ENCODE results near the gene ZSCAN12. TPM values are rescaled to one million over a fixed set of nuclear protein-coding genes. Genes with fewer than 3 reads are reported as not detected.

ZSCAN12 gene
- total and polyA plus RNA-seq, 2 of the 13 experiments (the other 11 are each of a cell fraction or from before 2014, with no cell fraction given), result 2.8 to 8.9 TPM

DNA sequence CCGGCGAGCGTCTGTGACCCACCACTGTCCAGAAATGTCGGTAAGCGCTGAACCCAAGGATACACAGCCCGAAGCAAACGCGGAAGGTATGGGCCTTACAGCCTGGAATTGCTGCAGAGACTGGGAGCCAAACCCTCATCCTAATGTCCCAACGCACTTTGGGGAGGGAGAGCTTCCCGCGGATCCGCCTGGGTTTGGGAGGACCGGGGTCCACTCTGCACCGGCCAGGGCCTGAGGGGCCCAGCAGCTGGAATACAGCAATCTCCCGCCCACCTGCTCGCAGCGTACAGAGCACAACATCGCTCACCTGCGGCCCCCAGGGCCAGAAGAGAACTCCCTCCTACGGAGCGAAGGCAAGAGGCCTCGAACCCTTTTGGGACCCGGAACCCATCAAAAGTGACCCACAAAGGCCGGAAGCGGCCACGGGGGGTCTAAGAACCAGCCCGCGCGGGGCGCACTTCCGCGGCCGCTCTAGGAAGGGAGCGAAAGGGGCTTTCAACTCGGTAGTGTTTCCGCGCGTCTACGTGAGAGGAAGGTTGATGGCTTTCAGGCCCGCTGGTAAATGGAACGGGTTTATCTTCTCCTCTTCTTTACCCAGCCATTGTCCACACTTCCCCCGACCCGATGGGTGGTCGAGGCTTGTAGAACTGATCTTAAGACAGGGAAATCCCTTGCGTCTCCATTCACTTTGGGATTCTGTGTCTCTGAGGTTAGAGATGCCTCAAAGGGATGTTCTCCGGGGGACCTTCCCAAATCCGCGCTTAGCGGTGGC lies at the start of gene ZSCAN12 (continued):
- TF ChIP-seq, protein P1, sequence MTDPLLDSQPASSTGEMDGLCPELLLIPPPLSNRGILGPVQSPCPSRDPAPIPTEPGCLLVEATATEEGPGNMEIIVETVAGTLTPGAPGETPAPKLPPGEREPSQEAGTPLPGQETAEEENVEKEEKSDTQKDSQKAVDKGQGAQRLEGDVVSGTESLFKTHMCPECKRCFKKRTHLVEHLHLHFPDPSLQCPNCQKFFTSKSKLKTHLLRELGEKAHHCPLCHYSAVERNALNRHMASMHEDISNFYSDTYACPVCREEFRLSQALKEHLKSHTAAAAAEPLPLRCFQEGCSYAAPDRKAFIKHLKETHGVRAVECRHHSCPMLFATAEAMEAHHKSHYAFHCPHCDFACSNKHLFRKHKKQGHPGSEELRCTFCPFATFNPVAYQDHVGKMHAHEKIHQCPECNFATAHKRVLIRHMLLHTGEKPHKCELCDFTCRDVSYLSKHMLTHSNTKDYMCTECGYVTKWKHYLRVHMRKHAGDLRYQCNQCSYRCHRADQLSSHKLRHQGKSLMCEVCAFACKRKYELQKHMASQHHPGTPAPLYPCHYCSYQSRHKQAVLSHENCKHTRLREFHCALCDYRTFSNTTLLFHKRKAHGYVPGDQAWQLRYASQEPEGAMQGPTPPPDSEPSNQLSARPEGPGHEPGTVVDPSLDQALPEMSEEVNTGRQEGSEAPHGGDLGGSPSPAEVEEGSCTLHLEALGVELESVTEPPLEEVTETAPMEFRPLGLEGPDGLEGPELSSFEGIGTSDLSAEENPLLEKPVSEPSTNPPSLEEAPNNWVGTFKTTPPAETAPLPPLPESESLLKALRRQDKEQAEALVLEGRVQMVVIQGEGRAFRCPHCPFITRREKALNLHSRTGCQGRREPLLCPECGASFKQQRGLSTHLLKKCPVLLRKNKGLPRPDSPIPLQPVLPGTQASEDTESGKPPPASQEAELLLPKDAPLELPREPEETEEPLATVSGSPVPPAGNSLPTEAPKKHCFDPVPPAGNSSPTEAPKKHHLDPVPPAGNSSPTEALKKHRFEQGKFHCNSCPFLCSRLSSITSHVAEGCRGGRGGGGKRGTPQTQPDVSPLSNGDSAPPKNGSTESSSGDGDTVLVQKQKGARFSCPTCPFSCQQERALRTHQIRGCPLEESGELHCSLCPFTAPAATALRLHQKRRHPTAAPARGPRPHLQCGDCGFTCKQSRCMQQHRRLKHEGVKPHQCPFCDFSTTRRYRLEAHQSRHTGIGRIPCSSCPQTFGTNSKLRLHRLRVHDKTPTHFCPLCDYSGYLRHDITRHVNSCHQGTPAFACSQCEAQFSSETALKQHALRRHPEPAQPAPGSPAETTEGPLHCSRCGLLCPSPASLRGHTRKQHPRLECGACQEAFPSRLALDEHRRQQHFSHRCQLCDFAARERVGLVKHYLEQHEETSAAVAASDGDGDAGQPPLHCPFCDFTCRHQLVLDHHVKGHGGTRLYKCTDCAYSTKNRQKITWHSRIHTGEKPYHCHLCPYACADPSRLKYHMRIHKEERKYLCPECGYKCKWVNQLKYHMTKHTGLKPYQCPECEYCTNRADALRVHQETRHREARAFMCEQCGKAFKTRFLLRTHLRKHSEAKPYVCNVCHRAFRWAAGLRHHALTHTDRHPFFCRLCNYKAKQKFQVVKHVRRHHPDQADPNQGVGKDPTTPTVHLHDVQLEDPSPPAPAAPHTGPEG (CRISPR knock-in tag; IDR thresholded peaks at IDR 0.05), result peak; percentile 73; the same call in 1 of the 2 replicates
- TF ChIP-seq TGIF2 (CRISPR knock-in tag; IDR thresholded peaks at IDR 0.05) (peak; percentile 90; the same call in 1 of the 2 replicates), MED8 (CRISPR knock-in tag; IDR thresholded peaks at IDR 0.05; ENCODE audit: insufficient replicate concordance) (peak; percentile 88), ZNF10 (CRISPR knock-in tag; IDR thresholded peaks at IDR 0.05; ENCODE audit: borderline replicate concordance, low read depth) (no peak), MYC (CRISPR knock-in tag; IDR thresholded peaks at IDR 0.05; ENCODE audit: borderline replicate concordance) (peak; percentile 90; the same call in 1 of the 2 replicates), ZNF567 (CRISPR knock-in tag; IDR thresholded peaks at IDR 0.05; ENCODE audit: borderline replicate concordance) (no peak; the same call in 1 of the 2 replicates), ZNF614 (CRISPR knock-in tag; IDR thresholded peaks at IDR 0.05; ENCODE audit: borderline replicate concordance) (peak; percentile 74), MEF2D (CRISPR knock-in tag; IDR thresholded peaks at IDR 0.05) (0 out of 2 replicates have a peak, but pooled peaks have one; percentile 69), ZNF724P (CRISPR knock-in tag; IDR thresholded peaks at IDR 0.05; ENCODE audit: borderline replicate concordance) (no peak; the same call in 1 of the 2 replicates), CENPT (CRISPR knock-in tag; IDR thresholded peaks at IDR 0.05; ENCODE audit: low read depth) (no peak), SALL1 (CRISPR knock-in tag; IDR thresholded peaks at IDR 0.05) (peak; percentile 97; the same call in 1 of the 2 replicates), ZNF564 (CRISPR knock-in tag; IDR thresholded peaks at IDR 0.05) (peak; percentile 83; the same call in 1 of the 2 replicates), ETV5 (CRISPR knock-in tag; IDR thresholded peaks at IDR 0.05; ENCODE audit: borderline replicate concordance) (peak; percentile 96), POLR2AphosphoS5 (IDR thresholded peaks at IDR 0.05; ENCODE audit: low read depth, low read length) (peak; percentile 95), SOX13 (IDR thresholded peaks at IDR 0.05) (peak; percentile 19; the same call in 1 of the 2 replicates), SOX13 (CRISPR knock-in tag; conservative IDR thresholded peaks at IDR 0.05 in 1 of 2, IDR thresholded peaks at IDR 0.05 in 1 of 2) (peak in 1 of 2 experiments; percentile 72; a peak in 2 of 4 replicates), ZNF337 (CRISPR knock-in tag; IDR thresholded peaks at IDR 0.05; ENCODE audit: borderline replicate concordance, low read depth) (no peak), KLF15 (CRISPR knock-in tag; IDR thresholded peaks at IDR 0.05; ENCODE audit: borderline replicate concordance) (peak; percentile 83; the same call in 1 of the 2 replicates)
- TF ChIP-seq, protein P2, sequence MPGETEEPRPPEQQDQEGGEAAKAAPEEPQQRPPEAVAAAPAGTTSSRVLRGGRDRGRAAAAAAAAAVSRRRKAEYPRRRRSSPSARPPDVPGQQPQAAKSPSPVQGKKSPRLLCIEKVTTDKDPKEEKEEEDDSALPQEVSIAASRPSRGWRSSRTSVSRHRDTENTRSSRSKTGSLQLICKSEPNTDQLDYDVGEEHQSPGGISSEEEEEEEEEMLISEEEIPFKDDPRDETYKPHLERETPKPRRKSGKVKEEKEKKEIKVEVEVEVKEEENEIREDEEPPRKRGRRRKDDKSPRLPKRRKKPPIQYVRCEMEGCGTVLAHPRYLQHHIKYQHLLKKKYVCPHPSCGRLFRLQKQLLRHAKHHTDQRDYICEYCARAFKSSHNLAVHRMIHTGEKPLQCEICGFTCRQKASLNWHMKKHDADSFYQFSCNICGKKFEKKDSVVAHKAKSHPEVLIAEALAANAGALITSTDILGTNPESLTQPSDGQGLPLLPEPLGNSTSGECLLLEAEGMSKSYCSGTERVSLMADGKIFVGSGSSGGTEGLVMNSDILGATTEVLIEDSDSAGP (CRISPR knock-in tag; IDR thresholded peaks at IDR 0.05; ENCODE audit: borderline replicate concordance), result peak; percentile 97
- TF ChIP-seq, protein P3, sequence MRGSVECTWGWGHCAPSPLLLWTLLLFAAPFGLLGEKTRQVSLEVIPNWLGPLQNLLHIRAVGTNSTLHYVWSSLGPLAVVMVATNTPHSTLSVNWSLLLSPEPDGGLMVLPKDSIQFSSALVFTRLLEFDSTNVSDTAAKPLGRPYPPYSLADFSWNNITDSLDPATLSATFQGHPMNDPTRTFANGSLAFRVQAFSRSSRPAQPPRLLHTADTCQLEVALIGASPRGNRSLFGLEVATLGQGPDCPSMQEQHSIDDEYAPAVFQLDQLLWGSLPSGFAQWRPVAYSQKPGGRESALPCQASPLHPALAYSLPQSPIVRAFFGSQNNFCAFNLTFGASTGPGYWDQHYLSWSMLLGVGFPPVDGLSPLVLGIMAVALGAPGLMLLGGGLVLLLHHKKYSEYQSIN (CRISPR knock-in tag; IDR thresholded peaks at IDR 0.05; ENCODE audit: borderline replicate concordance), result no peak

Data from HepG2 (cell line).